Measurements from ENCODE around the gene SUN1. TPM values are rescaled to one million over a fixed set of nuclear protein-coding genes. Genes with fewer than 3 reads are reported as not detected.

Gene SUN1
- total RNA-seq, 5 donors from 2014 or later (not counting 1 experiment from before 2014, with no cell fraction given) = 90.8 to 299 (median 279) TPM

- no peak overlapping the region for H3K27ac ChIP-seq (ENCODE audit: low read length)
- Mint-ChIP-seq H3K9me3 (no peaks in the 10 kb centered on the region), H3K27ac (no peak overlapping the region), H3K27me3 (no peaks in the 10 kb centered on the region), H3K36me3 (peaks cover 44% of the 10 kb centered on the region), H3K4me3 (peak overlapping the region in 1 of 3 donors; percentile 21), H3K4me1 (no peaks in the 10 kb centered on the region)
- H3K27me3 ChIP-seq (replicated peaks in 1 of 2; ENCODE audit: control insufficient read depth in 2 of 2, extremely low read depth in 1 of 2, insufficient read depth in 2 of 2, low read length in 1 of 2) = no peaks in the 10 kb centered on the region
- 97% methylated on average over 35 of the region's 48 CpGs for WGBS (ENCODE audit: insufficient coverage)
- ChIA-PET CTCF (no interaction called here), POLR2A (no interaction called here)
- no peaks in the 10 kb centered on the region for H3K9me3 ChIP-seq
- no peaks in the 10 kb centered on the region for H3K4me1 ChIP-seq (ENCODE audit: control insufficient read depth in 1 of 2, extremely low read depth in 1 of 2, insufficient read depth in 2 of 2, low read length in 2 of 2)
- peaks cover 43 to 79% of the 10 kb centered on the region in 2 donors for H3K36me3 ChIP-seq (ENCODE audit: control insufficient read depth in 2 of 2, extremely low read depth in 1 of 2, insufficient read depth in 1 of 2, low read length in 1 of 2)
- no peak overlapping the region for H3K4me3 ChIP-seq (ENCODE audit: control insufficient read depth in 1 of 2, extremely low read depth in 1 of 2, low read length in 1 of 2)
- no peak for DNase-seq
- ATAC-seq (replicated peaks in 1 of 4) = no peak
Measured at GRCh38 chr7:892648-893593, 60.6 kb downstream of the SUN1 start.

- DNase-seq (no peak), ATAC-seq (replicated peaks in 1 of 4) (no peak)
- peaks cover 42% of the 10 kb centered on the region for H3K36me3 Mint-ChIP-seq
- H3K9me3 ChIP-seq = no peaks in the 10 kb centered on the region
- H3K4me1 Mint-ChIP-seq = no peaks in the 10 kb centered on the region
- H3K4me3 ChIP-seq (ENCODE audit: control insufficient read depth in 1 of 2, extremely low read depth in 1 of 2, low read length in 1 of 2) = no peak overlapping the region
- no peaks in the 10 kb centered on the region for H3K27me3 ChIP-seq (replicated peaks in 1 of 2; ENCODE audit: control insufficient read depth in 2 of 2, extremely low read depth in 1 of 2, insufficient read depth in 2 of 2, low read length in 1 of 2)
- H3K27ac ChIP-seq (ENCODE audit: low read length) = no peak overlapping the region
- POLR2A ChIA-PET = no interaction called here
- no peaks in the 10 kb centered on the region for H3K4me1 ChIP-seq (ENCODE audit: control insufficient read depth in 1 of 2, extremely low read depth in 1 of 2, insufficient read depth in 2 of 2, low read length in 2 of 2)
- CTCF ChIA-PET = no interaction called here
- peaks cover 44 to 74% of the 10 kb centered on the region in 2 donors for H3K36me3 ChIP-seq (ENCODE audit: control insufficient read depth in 2 of 2, extremely low read depth in 1 of 2, insufficient read depth in 1 of 2, low read length in 1 of 2)
- no peak overlapping the region for H3K27ac Mint-ChIP-seq
- H3K4me3 Mint-ChIP-seq = no peak overlapping the region
- H3K27me3 Mint-ChIP-seq = no peaks in the 10 kb centered on the region
- WGBS (ENCODE audit: insufficient coverage) = 97% methylated on average over 13 of the region's 19 CpGs
- H3K9me3 Mint-ChIP-seq = no peaks in the 10 kb centered on the region
Measured at GRCh38 chr7:893686-894085, 61.4 kb downstream of the SUN1 start.

DNA sequence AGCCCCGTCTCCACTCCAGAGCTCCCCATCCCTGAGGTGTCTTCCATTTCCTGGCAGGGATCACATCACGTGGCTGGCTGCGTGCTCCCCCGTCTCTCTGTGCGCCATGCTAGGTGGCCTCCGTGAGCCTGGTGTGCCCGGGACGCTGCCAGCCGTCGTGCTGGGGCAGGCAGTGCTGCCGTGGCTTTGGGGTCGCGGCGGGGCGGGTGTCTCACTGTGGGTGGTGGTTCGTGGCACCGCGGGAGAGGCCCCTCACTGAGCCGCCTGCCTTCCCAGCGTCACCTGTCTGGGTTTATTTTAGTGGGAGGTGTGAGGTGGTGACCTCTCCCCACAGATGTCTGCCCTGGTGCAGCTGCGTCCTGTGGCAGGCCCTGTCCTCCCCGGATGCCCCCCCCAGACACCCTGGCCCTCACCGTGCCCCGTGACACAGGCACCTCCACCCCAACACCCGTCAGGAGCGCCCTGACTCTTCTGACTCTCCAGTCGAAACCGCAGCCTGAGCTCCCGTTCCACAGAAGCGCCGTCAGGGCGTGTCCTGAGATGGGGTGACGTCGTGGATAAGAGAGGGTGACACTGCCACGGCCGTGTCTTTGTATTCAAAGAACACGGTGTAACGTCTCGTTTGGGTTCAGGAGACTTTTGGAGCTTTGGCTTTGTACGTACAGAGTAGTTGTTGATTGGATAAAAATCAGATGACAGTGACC, 62.0 kb downstream of the SUN1 start:
- H3K4me1 Mint-ChIP-seq = no peaks in the 10 kb centered on the region
- Histone ChIP-seq H3K27me3 (replicated peaks in 1 of 2; ENCODE audit: control insufficient read depth in 2 of 2, extremely low read depth in 1 of 2, insufficient read depth in 2 of 2, low read length in 1 of 2) (no peaks in the 10 kb centered on the region), H3K36me3 (ENCODE audit: control insufficient read depth in 2 of 2, extremely low read depth in 1 of 2, insufficient read depth in 1 of 2, low read length in 1 of 2) (peaks cover 43 to 71% of the 10 kb centered on the region in 2 donors), H3K9me3 (no peaks in the 10 kb centered on the region), H3K4me3 (ENCODE audit: control insufficient read depth in 1 of 2, extremely low read depth in 1 of 2, low read length in 1 of 2) (no peak overlapping the region), H3K4me1 (ENCODE audit: control insufficient read depth in 1 of 2, extremely low read depth in 1 of 2, insufficient read depth in 2 of 2, low read length in 2 of 2) (no peaks in the 10 kb centered on the region), H3K27ac (ENCODE audit: low read length) (no peak overlapping the region)
- ChIA-PET CTCF (no interaction called here), POLR2A (no interaction called here)
- H3K36me3 Mint-ChIP-seq = peaks cover 40% of the 10 kb centered on the region
- 95% methylated on average over 31 of the region's 40 CpGs for WGBS (ENCODE audit: insufficient coverage)
- H3K9me3 Mint-ChIP-seq = no peaks in the 10 kb centered on the region
- ATAC-seq (replicated peaks in 1 of 4) = no peak
- DNase-seq = no peak
- no peak overlapping the region for H3K27ac Mint-ChIP-seq
- no peaks in the 10 kb centered on the region for H3K27me3 Mint-ChIP-seq
- H3K4me3 Mint-ChIP-seq = no peak overlapping the region

DNA sequence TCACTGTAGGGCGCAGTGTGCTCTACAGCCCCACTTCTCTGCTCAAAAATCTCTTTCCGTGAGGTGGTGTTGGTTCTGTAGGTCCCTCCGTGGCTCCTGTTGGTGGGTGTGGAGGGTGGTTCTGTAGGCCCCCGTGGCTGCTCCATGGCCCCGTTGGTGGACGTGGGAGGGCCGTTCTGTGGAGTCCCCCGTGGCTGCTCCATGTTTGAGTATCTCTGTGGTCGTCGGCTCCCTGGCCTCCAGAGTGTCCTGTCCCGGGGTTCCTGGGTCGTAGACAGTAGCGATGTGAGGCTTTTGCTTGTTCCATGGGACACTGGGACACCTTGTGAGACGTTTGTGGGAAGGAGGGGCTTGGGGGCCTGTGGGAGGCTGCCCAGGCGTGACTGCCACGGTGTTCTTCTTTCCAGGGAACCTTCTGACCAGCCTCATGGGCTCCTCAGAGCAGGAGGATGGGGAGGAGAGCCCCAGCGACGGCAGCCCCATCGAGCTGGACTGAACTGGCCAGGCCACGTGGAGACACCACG, 62.7 kb downstream of the SUN1 start:
- Mint-ChIP-seq H3K4me1 (no peaks in the 10 kb centered on the region), H3K9me3 (no peaks in the 10 kb centered on the region), H3K36me3 (peaks cover 40% of the 10 kb centered on the region), H3K27ac (no peak overlapping the region), H3K27me3 (no peaks in the 10 kb centered on the region), H3K4me3 (no peak overlapping the region)
- no peak overlapping the region for H3K4me3 ChIP-seq (ENCODE audit: control insufficient read depth in 1 of 2, extremely low read depth in 1 of 2, low read length in 1 of 2)
- POLR2A ChIA-PET = no interaction called here
- H3K27me3 ChIP-seq (replicated peaks in 1 of 2; ENCODE audit: control insufficient read depth in 2 of 2, extremely low read depth in 1 of 2, insufficient read depth in 2 of 2, low read length in 1 of 2) = no peaks in the 10 kb centered on the region
- WGBS (ENCODE audit: insufficient coverage) = 98% methylated on average over 18 of the region's 21 CpGs
- ATAC-seq (replicated peaks in 1 of 4) (no peak), DNase-seq (no peak)
- CTCF ChIA-PET = no interaction called here
- peaks cover 40 to 72% of the 10 kb centered on the region in 2 donors for H3K36me3 ChIP-seq (ENCODE audit: control insufficient read depth in 2 of 2, extremely low read depth in 1 of 2, insufficient read depth in 1 of 2, low read length in 1 of 2)
- no peaks in the 10 kb centered on the region for H3K9me3 ChIP-seq
- H3K4me1 ChIP-seq (ENCODE audit: control insufficient read depth in 1 of 2, extremely low read depth in 1 of 2, insufficient read depth in 2 of 2, low read length in 2 of 2) = no peaks in the 10 kb centered on the region
- no peak overlapping the region for H3K27ac ChIP-seq (ENCODE audit: low read length)

DNA sequence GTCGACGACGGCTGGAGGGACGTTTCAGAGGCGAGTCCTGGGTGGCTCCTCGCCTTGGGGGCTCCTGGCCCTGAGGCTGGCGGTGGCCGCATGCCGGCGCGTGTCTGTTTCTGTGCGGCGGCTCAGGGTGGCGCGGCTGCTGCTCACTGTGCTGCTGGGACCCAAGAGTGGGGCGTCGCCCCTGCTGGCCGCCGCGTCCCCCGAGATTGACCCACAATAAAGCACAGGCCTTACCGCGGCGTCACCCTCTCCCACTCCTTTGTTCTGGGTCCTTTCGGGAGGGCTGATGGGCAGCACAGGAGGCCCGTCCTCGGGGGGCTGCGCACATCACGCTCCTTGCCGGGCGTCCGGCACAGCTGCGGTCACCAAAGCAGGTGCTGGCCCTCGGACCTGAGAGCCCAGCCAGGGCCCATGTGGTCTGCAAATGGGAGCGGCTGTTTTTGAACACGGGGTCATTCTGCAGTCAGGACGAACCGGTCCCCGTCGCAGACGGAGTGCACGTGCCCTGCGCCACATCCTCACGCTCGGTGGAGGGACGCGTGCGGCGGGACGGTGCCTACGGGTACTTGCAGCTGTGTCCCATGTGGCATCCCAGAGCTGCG, 63.3 kb downstream of the SUN1 start:
- Mint-ChIP-seq H3K36me3 (peaks cover 39% of the 10 kb centered on the region), H3K9me3 (no peaks in the 10 kb centered on the region), H3K27me3 (no peaks in the 10 kb centered on the region), H3K4me1 (no peaks in the 10 kb centered on the region), H3K4me3 (no peak overlapping the region), H3K27ac (no peak overlapping the region)
- peaks cover 40 to 73% of the 10 kb centered on the region in 2 donors for H3K36me3 ChIP-seq (ENCODE audit: control insufficient read depth in 2 of 2, extremely low read depth in 1 of 2, insufficient read depth in 1 of 2, low read length in 1 of 2)
- H3K27me3 ChIP-seq (replicated peaks in 1 of 2; ENCODE audit: control insufficient read depth in 2 of 2, extremely low read depth in 1 of 2, insufficient read depth in 2 of 2, low read length in 1 of 2) = no peaks in the 10 kb centered on the region
- H3K27ac ChIP-seq (ENCODE audit: low read length) = no peak overlapping the region
- ATAC-seq (replicated peaks in 1 of 4) (no peak), DNase-seq (no peak)
- POLR2A ChIA-PET = no interaction called here
- H3K4me3 ChIP-seq (ENCODE audit: control insufficient read depth in 1 of 2, extremely low read depth in 1 of 2, low read length in 1 of 2) = no peak overlapping the region
- CTCF ChIA-PET = no interaction called here
- no peaks in the 10 kb centered on the region for H3K9me3 ChIP-seq
- WGBS (ENCODE audit: insufficient coverage) = 99% methylated on average over 52 of the region's 52 CpGs
- H3K4me1 ChIP-seq (ENCODE audit: control insufficient read depth in 1 of 2, extremely low read depth in 1 of 2, insufficient read depth in 2 of 2, low read length in 2 of 2) = no peaks in the 10 kb centered on the region

DNA sequence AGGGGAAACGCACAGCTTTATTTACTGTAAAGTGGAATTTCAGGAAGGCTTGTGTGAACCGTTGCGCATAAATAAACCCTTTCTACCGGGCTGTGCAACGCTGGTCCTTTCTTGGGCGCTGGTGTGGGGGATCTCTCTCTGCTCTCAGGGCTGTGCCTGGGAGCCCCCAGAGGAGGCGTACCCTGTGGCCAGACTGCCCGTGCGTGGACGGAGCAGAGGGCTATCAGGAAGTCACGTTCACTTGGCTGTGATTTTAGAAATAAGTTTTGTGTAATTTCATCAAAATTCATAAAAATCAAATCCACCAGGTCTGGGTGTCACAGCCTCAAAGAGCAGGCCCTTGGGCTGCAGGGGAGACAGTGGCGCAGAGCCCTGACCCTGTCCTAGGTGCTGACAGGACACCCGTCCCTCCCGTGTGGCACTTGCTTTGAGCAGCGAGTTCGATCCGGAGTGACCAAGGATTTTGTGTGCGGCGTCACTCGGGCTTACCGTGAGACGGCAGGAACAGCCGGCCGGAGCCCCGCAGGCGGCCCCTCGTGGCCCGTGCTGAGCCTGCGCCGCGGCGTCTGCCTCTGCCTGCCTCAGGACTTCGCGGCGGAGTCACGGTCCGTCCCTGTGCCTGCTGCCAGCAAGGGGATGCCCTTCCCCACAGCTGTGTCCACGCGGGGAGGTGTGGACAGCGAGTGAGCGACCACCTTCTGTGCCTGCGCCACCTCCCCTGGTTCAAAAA, 64.2 kb downstream of the SUN1 start:
- WGBS (ENCODE audit: insufficient coverage) = 93% methylated on average over 31 of the region's 42 CpGs
- peaks cover 0 to 6% of the 10 kb centered on the region in 2 experiments for H3K4me1 ChIP-seq (ENCODE audit: control insufficient read depth in 1 of 2, extremely low read depth in 1 of 2, insufficient read depth in 2 of 2, low read length in 2 of 2)
- no peaks in the 10 kb centered on the region for H3K27me3 ChIP-seq (replicated peaks in 1 of 2; ENCODE audit: control insufficient read depth in 2 of 2, extremely low read depth in 1 of 2, insufficient read depth in 2 of 2, low read length in 1 of 2)
- H3K27me3 Mint-ChIP-seq = no peaks in the 10 kb centered on the region
- H3K27ac ChIP-seq (ENCODE audit: low read length) = no peak overlapping the region
- DNase-seq (no peak), ATAC-seq (replicated peaks in 1 of 4) (no peak)
- no peak overlapping the region for H3K4me3 ChIP-seq (ENCODE audit: control insufficient read depth in 1 of 2, extremely low read depth in 1 of 2, low read length in 1 of 2)
- CTCF ChIA-PET = no interaction called here
- H3K36me3 Mint-ChIP-seq = peaks cover 35% of the 10 kb centered on the region
- peaks cover 37 to 64% of the 10 kb centered on the region in 2 donors for H3K36me3 ChIP-seq (ENCODE audit: control insufficient read depth in 2 of 2, extremely low read depth in 1 of 2, insufficient read depth in 1 of 2, low read length in 1 of 2)
- H3K9me3 Mint-ChIP-seq = no peaks in the 10 kb centered on the region
- no peak overlapping the region for H3K27ac Mint-ChIP-seq
- no peak overlapping the region for H3K4me3 Mint-ChIP-seq
- H3K4me1 Mint-ChIP-seq = peaks cover 0 to 2% (median 0%) of the 10 kb centered on the region in 3 donors
- H3K9me3 ChIP-seq = no peaks in the 10 kb centered on the region
- POLR2A ChIA-PET = no interaction called here

All from T-cell (primary cell).